IMR-90 (cell line): ENCODE results near the gene PALLD. TPM values are rescaled to one million over a fixed set of nuclear protein-coding genes. Genes with fewer than 3 reads are reported as not detected.

Experiments
- ATAC-seq: fragments of 200-7000 bp; cut with Tn5 transposase; 2 replicates; pipeline ENCODE4 v1.9.1; 2020; ENCODE audit warnings: low read depth, mild to moderate bottlenecking, moderate library complexity
- BruUV-seq: library from RNA; stranded (reverse); fragments of 400-500 nt; replicated peaks from 2 replicates; lab custom pipeline; 2021; lab: Mats Ljungman, UMichigan
- CTCF ChIA-PET: fragments of 300-600 bp; formaldehyde crosslinking; extraction: SDS; loops from one replicate; lab custom pipeline; 2021; ENCODE audit warnings: antibody characterized with exemption; lab: Yijun Ruan, JAX
- POLR2A ChIA-PET: fragments of 300-600 bp; sonication (Branson Sonifier 250); formaldehyde crosslinking; loops from one replicate; lab custom pipeline; 2022; ENCODE audit warnings: antibody characterized with exemption; ENCODE audit not compliant: unreplicated experiment; lab: Charles Lee
- DNase-seq: peaks from one replicate; pipeline ENCODE4 v3.0.0; 2013
- H2AFZ ChIP-seq: replicated peaks from 2 replicates; pipeline ENCODE3; 2013; ENCODE audit warnings: low read length, mild to moderate bottlenecking; ENCODE audit not compliant: poor library complexity
- H2AK5ac ChIP-seq: 2 replicates; pipeline ENCODE4 v1.6.1; 2013; ENCODE audit warnings: low read depth, low read length, inconsistent platforms
- H2AK9ac ChIP-seq: replicated peaks from 2 replicates; pipeline ENCODE3; 2013; ENCODE audit warnings: mild to moderate bottlenecking, low read depth, low read length, moderate library complexity; ENCODE audit not compliant: poor library complexity
- H2BK120ac ChIP-seq: 2 replicates; pipeline ENCODE4 v1.6.1; 2013; ENCODE audit warnings: low read depth, low read length, inconsistent platforms
- H2BK15ac ChIP-seq: 3 replicates; pipeline ENCODE4 v1.6.1; 2013; ENCODE audit warnings: low read depth, low read length, inconsistent platforms
- H2BK20ac ChIP-seq: 2 replicates; pipeline ENCODE4 v1.6.1; 2013; ENCODE audit warnings: low read depth, mild to moderate bottlenecking, inconsistent platforms, low read length, moderate library complexity
- H2BK5ac ChIP-seq: 2 replicates; pipeline ENCODE4 v1.6.1; 2013; ENCODE audit warnings: mild to moderate bottlenecking, low read depth, low read length, inconsistent platforms; ENCODE audit not compliant: poor library complexity, severe bottlenecking
- H3K14ac ChIP-seq: replicated peaks from 2 replicates; pipeline ENCODE4 v1.6.1; 2013; ENCODE audit warnings: low read depth, low read length, inconsistent platforms
- H3K18ac ChIP-seq: 2 replicates; pipeline ENCODE4 v1.6.1; 2013; ENCODE audit warnings: low read depth, low read length, control low read depth
- H3K23ac ChIP-seq: 2 replicates; pipeline ENCODE4 v1.6.1; 2013; ENCODE audit warnings: low read depth, low read length, inconsistent platforms
- H3K27ac ChIP-seq: 2 replicates; pipeline ENCODE4 v1.5.1; 2013; ENCODE audit warnings: mild to moderate bottlenecking, control low read depth, low read length; ENCODE audit not compliant: insufficient read depth
- H3K27me3 ChIP-seq: 2 replicates; pipeline ENCODE4 v1.6.1; 2013; ENCODE audit warnings: low read length; ENCODE audit not compliant: control insufficient read depth, insufficient read depth
- H3K36me3 ChIP-seq: 2 replicates; pipeline ENCODE4 v1.6.1; 2013; ENCODE audit warnings: low read length, mixed read lengths; ENCODE audit not compliant: control insufficient read depth, insufficient read depth
- H3K4ac ChIP-seq: 2 replicates; pipeline ENCODE4 v1.6.1; 2013; ENCODE audit warnings: low read depth, low read length, inconsistent platforms
- H3K4me1 ChIP-seq: 2 replicates; pipeline ENCODE4 v1.6.1; 2013; ENCODE audit warnings: low read length, mixed read lengths; ENCODE audit not compliant: control insufficient read depth, insufficient read depth
- H3K4me2 ChIP-seq: 2 replicates; pipeline ENCODE4 v1.6.1; 2013; ENCODE audit warnings: low read depth, mild to moderate bottlenecking, control low read depth, low read length, moderate library complexity
- H3K4me3 ChIP-seq: 2 replicates; pipeline ENCODE4 v1.5.1; 2013; ENCODE audit warnings: low read depth, mild to moderate bottlenecking, control low read depth, low read length, moderate library complexity; ENCODE audit not compliant: insufficient read depth
- H3K56ac ChIP-seq: 2 replicates; pipeline ENCODE4 v1.6.1; 2013; ENCODE audit warnings: low read length, inconsistent platforms; ENCODE audit not compliant: insufficient read depth; ENCODE audit errors: extremely low read depth
- H3K79me1 ChIP-seq, 2 experiments: 2 replicates each; pipeline ENCODE4 v1.6.1; 2013; ENCODE audit warnings: low read length in 2 of 2, inconsistent platforms in 1 of 2, low read depth in 1 of 2
- H3K9ac ChIP-seq: 2 replicates; pipeline ENCODE4 v1.6.1; 2013; ENCODE audit warnings: low read depth, low read length, control low read depth
- H3K9me1 ChIP-seq: 2 replicates; pipeline ENCODE4 v1.6.1; 2013; ENCODE audit warnings: low read length, inconsistent platforms; ENCODE audit not compliant: insufficient read depth
- H3K9me3 ChIP-seq: 2 replicates; pipeline ENCODE4 v1.6.1; 2013; ENCODE audit warnings: low read length; ENCODE audit not compliant: control insufficient read depth, insufficient read depth
- H4K20me1 ChIP-seq: 2 replicates; pipeline ENCODE4 v1.6.1; 2013; ENCODE audit warnings: low read length, inconsistent platforms; ENCODE audit not compliant: insufficient read depth
- H4K5ac ChIP-seq: 2 replicates; pipeline ENCODE4 v1.6.1; 2013; ENCODE audit warnings: mild to moderate bottlenecking, low read depth, low read length, control low read depth
- H4K8ac ChIP-seq, 2 experiments: 2 replicates each; pipeline ENCODE4 v1.6.1; 2013; ENCODE audit warnings: low read depth in 2 of 2, low read length in 2 of 2, control low read depth in 1 of 2, inconsistent platforms in 1 of 2
- H4K91ac ChIP-seq: 2 replicates; pipeline ENCODE4 v1.6.1; 2013; ENCODE audit warnings: low read depth, low read length, inconsistent platforms; ENCODE audit not compliant: insufficient read depth
- BHLHE40 ChIP-seq: fragments of 150-350 bp; IDR thresholded peaks from 2 replicates; pipeline ENCODE4 v1.6.1; 2016; ENCODE audit warnings: mild to moderate bottlenecking, low read depth, low read length
- CEBPB ChIP-seq: IDR thresholded peaks from 2 replicates; pipeline ENCODE4 v1.6.1; 2012; ENCODE audit warnings: low read depth, low read length, improper control_type of control experiment
- CHD1 ChIP-seq: IDR thresholded peaks from 2 replicates; pipeline ENCODE4 v1.6.1; 2012; ENCODE audit warnings: low read depth, low read length, improper control_type of control experiment
- FOS ChIP-seq: fragments of 150-350 bp; IDR thresholded peaks from 2 replicates; pipeline ENCODE4 v1.6.1; 2016; ENCODE audit warnings: low read depth, low read length
- MAZ ChIP-seq: IDR thresholded peaks from 2 replicates; pipeline ENCODE4 v1.6.1; 2012; ENCODE audit warnings: low read depth, mild to moderate bottlenecking, low read length, improper control_type of control experiment, moderate library complexity, borderline replicate concordance
- MXI1 ChIP-seq: IDR thresholded peaks from 2 replicates; pipeline ENCODE4 v1.6.1; 2012; ENCODE audit warnings: low read depth, mild to moderate bottlenecking, low read length, moderate library complexity, borderline replicate concordance
- NFE2L2 ChIP-seq: fragments of 150-350 bp; IDR thresholded peaks from 2 replicates; pipeline ENCODE4 v1.6.1; 2016; ENCODE audit warnings: low read depth, mild to moderate bottlenecking, low read length
- RAD21 ChIP-seq: IDR thresholded peaks from 2 replicates; pipeline ENCODE4 v1.6.1; 2012; ENCODE audit warnings: low read length, improper control_type of control experiment
- RFX5 ChIP-seq: IDR thresholded peaks from 2 replicates; pipeline ENCODE4 v1.8.0; 2012; ENCODE audit warnings: low read depth, mild to moderate bottlenecking, low read length, moderate library complexity
- WGBS, 2 experiments: methylation state at CpG; one replicate each; pipeline versions ENCODE4 v1.1.5 to v1.1.7; 2013; ENCODE audit warnings: missing lambda C conversion rate in 2 of 2; ENCODE audit not compliant: insufficient read length in 1 of 2; ENCODE audit errors: extremely low coverage in 2 of 2; 5-methylcytosine and 5-hydroxymethylcytosine counted together
- dilution Hi-C: fragments of 300-500 bp; cut with HindIII; formaldehyde crosslinking; loops from one replicate; pipeline ENCODE4 v1.14.3; 2018; ENCODE audit warnings: low sequenced_read_pairs; ENCODE audit not compliant: unreplicated experiment
- in situ Hi-C: fragments of 300-500 bp; cut with MboI; formaldehyde crosslinking; loops from 3 replicates; pipeline ENCODE4 v1.14.3; 2019; ENCODE audit warnings: low sequenced_read_pairs, inconsistent platforms, mixed read lengths
- intact Hi-C: fragments of 100-400 bp; cut with micrococcal nuclease; formaldehyde crosslinking; loops from 2 replicates; pipeline ENCODE4 v1.10.0; 2022
- polyA plus RNA-seq, 3 experiments: library from polyadenylated mRNA; depleted of rRNA; stranded (reverse); fragments of >200 nt; gene quantifications; 2 replicates each; pipeline ENCODE4 v1.2.3, GENCODE V29; 2012; ENCODE audit warnings: low replicate concordance in 1 of 3
- total RNA-seq: library from RNA; depleted of rRNA; stranded (reverse); fragments of >200 nt; gene quantifications from 2 replicates; pipeline ENCODE4 v1.2.3, GENCODE V29; 2012
- TF ChIP-seq, protein P1 (sequence below): conservative IDR thresholded peaks from 2 replicates; pipeline ENCODE4 v1.5.1; 2012; ENCODE audit warnings: mild to moderate bottlenecking, low read depth, low read length, improper control_type of control experiment

Gene PALLD
- total and polyA plus RNA-seq, 2 of the 4 experiments (the other 2 are of a cell fraction) = 91.0 to 91.9 TPM

DNA sequence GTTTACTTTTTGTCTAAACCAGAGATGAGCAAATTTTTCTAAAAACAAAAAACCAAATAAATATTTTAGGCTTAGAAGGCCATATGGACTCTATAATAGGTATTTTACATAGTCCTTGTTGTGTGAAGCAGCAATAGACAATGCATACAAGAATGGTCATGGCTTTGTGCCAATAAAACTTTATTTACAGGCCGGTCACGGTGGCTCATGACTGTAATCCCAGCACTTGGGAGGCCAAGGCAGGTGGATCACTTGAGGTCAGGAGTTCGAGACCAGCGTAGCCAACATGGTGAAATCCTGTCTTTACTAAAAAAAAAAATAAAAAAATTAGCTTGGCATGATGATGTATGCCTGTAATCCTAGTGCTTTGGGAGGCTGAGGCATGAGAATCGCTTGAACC is 285.6 kb downstream of the PALLD start:
- Histone ChIP-seq H3K9ac (no peak overlapping the region), H3K4ac (no peak overlapping the region), H2BK5ac (no peak overlapping the region), H4K20me1 (no peaks in the 10 kb centered on the region), H3K4me3 (no peak overlapping the region), H4K8ac (no peak overlapping the region), H3K4me1 (no peaks in the 10 kb centered on the region), H4K5ac (no peak overlapping the region), H3K56ac (no peak overlapping the region), H3K9me3 (peaks cover 3% of the 10 kb centered on the region), H4K91ac (no peak overlapping the region), H3K36me3 (no peaks in the 10 kb centered on the region), H2AK5ac (no peak overlapping the region), H2AFZ (no peak overlapping the region), H3K79me1 (no peaks in the 10 kb centered on the region), H3K27me3 (no peaks in the 10 kb centered on the region), H3K18ac (no peak overlapping the region), H3K23ac (no peak overlapping the region), H3K14ac (no peak overlapping the region), H3K9me1 (no peaks in the 10 kb centered on the region; the same call in 1 of the 2 replicates), H2BK20ac (no peak overlapping the region), H3K27ac (no peak overlapping the region), H2BK120ac (no peak overlapping the region), H2AK9ac (no peak overlapping the region), H2BK15ac (no peak overlapping the region), H3K4me2 (no peak overlapping the region)
- BruUV-seq = no TSS peak
- no peak for DNase-seq
- in situ Hi-C loops = no loop called here
- 82% methylated on average over 3 of the region's 5 CpGs; no CpG with 5 or more reads in 1 of the 2 experiments for WGBS, 2 experiments
- POLR2A ChIA-PET = no interaction called here
- TF ChIP-seq MXI1 = no peak
- no peak for TF ChIP-seq CEBPB
- TF ChIP-seq RAD21 = no peak
- no peak for TF ChIP-seq MAZ
- TF ChIP-seq, protein P1, sequence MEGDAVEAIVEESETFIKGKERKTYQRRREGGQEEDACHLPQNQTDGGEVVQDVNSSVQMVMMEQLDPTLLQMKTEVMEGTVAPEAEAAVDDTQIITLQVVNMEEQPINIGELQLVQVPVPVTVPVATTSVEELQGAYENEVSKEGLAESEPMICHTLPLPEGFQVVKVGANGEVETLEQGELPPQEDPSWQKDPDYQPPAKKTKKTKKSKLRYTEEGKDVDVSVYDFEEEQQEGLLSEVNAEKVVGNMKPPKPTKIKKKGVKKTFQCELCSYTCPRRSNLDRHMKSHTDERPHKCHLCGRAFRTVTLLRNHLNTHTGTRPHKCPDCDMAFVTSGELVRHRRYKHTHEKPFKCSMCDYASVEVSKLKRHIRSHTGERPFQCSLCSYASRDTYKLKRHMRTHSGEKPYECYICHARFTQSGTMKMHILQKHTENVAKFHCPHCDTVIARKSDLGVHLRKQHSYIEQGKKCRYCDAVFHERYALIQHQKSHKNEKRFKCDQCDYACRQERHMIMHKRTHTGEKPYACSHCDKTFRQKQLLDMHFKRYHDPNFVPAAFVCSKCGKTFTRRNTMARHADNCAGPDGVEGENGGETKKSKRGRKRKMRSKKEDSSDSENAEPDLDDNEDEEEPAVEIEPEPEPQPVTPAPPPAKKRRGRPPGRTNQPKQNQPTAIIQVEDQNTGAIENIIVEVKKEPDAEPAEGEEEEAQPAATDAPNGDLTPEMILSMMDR = no peak
- no peak for TF ChIP-seq BHLHE40
- no peak for TF ChIP-seq CHD1
- TF ChIP-seq FOS = no peak
- TF ChIP-seq RFX5 = no peak
- no peak for TF ChIP-seq NFE2L2
- dilution Hi-C loops = no loop called here
- CTCF ChIA-PET = interaction anchor here (0.6 kb wide), 1 partner anchor 294 kb away, joined by 3 read pairs; no protein-coding TSS in a partner anchor
- no peak for ATAC-seq
- intact Hi-C loops = no loop called here
